ENCODE measurements around the gene PHLDB1.

DNA sequence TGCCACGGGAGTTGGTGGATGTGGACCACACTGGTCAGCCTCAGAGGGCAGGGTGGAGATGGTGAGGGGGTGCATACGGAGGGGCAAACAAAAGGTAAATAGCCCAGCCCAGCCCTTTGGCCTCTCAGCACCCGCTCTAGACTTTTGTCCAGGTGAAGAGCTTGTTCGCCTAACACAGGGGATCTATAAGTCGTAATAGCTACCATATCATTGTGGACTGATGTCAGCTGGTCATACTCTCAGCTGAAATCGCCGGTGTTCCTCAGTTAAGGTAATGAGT, 99.1 kb downstream of the PHLDB1 start:
- TF ChIP-seq, protein P1, sequence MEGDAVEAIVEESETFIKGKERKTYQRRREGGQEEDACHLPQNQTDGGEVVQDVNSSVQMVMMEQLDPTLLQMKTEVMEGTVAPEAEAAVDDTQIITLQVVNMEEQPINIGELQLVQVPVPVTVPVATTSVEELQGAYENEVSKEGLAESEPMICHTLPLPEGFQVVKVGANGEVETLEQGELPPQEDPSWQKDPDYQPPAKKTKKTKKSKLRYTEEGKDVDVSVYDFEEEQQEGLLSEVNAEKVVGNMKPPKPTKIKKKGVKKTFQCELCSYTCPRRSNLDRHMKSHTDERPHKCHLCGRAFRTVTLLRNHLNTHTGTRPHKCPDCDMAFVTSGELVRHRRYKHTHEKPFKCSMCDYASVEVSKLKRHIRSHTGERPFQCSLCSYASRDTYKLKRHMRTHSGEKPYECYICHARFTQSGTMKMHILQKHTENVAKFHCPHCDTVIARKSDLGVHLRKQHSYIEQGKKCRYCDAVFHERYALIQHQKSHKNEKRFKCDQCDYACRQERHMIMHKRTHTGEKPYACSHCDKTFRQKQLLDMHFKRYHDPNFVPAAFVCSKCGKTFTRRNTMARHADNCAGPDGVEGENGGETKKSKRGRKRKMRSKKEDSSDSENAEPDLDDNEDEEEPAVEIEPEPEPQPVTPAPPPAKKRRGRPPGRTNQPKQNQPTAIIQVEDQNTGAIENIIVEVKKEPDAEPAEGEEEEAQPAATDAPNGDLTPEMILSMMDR (conservative IDR thresholded peaks at IDR 0.05), result no peak
- TF ChIP-seq EZH2 (IDR thresholded peaks at IDR 0.05; ENCODE audit: low read depth), result no peak

All from PC-9 (cell line).